HT-29 (cell line): Measurements from ENCODE around the gene TSHR. TPM values are rescaled to one million over a fixed set of nuclear protein-coding genes. Genes with fewer than 3 reads are reported as not detected.
A peak's percentile ranks its signal among the peaks of the same experiment; 100 is the strongest.
"Not testable (repeated sequence)": the region's sequence is repeated elsewhere in the genome, so short reads cannot be mapped to it uniquely, and the experiment has no call there.

Experiments used
- DNase-seq: peaks from one replicate; pipeline ENCODE4 v3.0.0-alpha.2; 2015; ENCODE audit warnings: low spot score
- total RNA-seq: library from RNA; depleted of rRNA; stranded (reverse); fragments of >200 nt; shearing (Covaris generic); gene quantifications from 2 replicates; pipeline ENCODE4 v1.2.3, GENCODE V29; 2014; rRNA removed

Gene TSHR
- total RNA-seq = not detected in 2 replicates

DNA sequence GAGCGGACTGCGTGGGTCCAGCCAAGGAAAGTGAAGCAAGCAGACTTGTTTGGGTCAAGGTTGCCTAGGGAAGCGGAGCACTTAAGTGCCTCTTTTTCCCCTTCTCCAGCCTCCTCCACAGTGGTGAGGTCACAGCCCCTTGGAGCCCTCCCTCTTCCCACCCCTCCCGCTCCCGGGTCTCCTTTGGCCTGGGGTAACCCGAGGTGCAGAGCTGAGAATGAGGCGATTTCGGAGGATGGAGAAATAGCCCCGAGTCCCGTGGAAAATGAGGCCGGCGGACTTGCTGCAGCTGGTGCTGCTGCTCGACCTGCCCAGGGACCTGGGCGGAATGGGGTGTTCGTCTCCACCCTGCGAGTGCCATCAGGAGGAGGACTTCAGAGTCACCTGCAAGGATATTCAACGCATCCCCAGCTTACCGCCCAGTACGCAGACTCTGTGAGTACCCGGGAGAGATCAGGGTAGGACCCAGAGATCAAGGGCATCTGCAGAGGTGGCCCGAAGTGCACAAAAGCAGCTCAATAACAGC, at the start of gene TSHR:
TSHR (plus strand) TSS at position 206 of the 526 bp plus-strand sequence; CDS start at position 266, 60 bp downstream.
- DNase-seq = no peak

- no peak for DNase-seq
These were observed 49.1 kb upstream of the TSHR start for GRCh38 chr14:80906336-80906735.

- no peak for DNase-seq
These were observed 48.5 kb upstream of the TSHR start for GRCh38 chr14:80906946-80907345.

GRCh38 chr14:80912013-80912412, 43.4 kb upstream of the TSHR start:
- not testable (repeated sequence) for DNase-seq

DNA sequence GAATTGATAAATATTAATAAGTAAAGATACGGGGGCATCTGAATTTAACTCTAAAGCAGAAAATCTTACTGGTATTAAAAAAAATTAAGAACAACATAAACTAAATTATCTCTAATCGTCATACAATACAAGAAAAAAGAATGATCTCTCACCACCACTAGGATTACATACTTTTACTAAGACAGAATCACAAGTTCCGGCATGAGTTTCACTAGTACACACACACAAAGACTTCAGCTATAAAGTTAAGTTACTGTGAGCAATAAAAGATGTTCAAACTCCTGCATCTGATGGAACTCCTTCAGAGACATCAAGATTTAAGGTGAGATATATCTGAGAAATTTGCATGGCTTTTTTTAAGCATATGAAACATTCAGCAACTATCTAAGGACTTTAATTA, 35.8 kb upstream of the TSHR start:
- no peak for DNase-seq

DNA sequence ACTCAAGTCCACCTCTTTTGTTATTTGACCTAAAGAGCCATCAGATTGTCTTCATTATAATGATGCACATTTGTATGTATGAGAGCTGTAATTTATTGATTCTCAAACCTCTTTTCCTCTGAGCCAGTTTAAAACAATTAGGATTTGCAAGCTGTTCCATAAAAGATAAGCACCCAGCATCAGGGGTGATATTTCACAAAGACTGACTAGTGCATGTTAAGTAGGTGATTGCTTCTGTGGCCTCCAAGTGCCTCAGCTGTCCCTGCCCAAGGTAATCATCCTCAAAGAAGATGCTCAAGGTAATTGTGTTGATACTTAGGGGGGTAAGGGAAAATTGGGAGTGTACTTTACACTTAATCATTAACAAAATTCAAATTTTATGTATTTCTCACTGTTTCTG, 32.1 kb upstream of the TSHR start:
- no peak for DNase-seq

GRCh38 chr14:80924365-80925103, 30.9 kb upstream of the TSHR start:
- DNase-seq = no peak

GRCh38 chr14:80926397-80927082, 28.9 kb upstream of the TSHR start:
- DNase-seq = no peak

GRCh38 chr14:80927083-80927989, 28.1 kb upstream of the TSHR start:
- DNase-seq = no peak

DNA sequence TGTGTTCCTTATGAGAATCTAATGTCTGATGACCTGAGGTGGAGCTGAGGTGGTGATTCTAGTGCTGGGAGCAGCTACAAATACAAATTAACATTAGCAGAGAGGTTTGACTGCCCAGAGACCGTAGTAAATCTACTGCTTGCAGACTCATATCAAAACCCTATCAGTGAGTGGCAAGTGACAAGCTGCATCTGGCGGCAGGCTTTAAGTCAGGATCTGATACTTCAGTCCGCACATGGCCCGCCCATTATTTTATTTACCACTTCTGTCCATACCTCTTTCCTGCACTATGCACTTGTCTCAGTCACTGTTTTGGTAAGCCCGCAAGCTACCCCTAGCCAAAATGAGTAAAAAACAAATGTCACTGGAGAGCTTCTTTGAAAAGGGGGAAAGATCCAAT, 25.3 kb upstream of the TSHR start:
- no peak for DNase-seq

- DNase-seq = peak; percentile 5
These were observed 24.5 kb upstream of the TSHR start for GRCh38 chr14:80930836-80931389.

DNA sequence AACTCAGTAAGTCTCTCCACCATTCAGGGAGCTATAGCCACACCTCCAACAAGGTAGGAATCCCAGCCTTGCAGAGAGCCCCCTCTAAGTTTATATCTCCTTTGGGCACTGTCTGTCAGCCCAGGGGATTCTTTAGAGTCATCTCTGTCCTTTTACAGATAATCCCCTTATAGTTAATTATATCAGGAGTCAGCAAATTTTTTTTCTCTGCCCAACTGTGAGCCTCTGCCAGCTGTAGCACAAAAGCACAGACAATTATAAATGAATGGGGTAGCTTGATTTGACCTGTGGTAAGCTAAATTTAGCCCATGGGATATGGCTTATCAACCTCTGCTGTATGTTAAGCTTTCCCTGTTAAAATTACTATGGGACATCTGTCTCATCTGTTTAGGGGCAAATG, 22.1 kb upstream of the TSHR start:
- DNase-seq = no peak

GRCh38 chr14:80933686-80934085, 21.7 kb upstream of the TSHR start:
- no peak for DNase-seq

DNA sequence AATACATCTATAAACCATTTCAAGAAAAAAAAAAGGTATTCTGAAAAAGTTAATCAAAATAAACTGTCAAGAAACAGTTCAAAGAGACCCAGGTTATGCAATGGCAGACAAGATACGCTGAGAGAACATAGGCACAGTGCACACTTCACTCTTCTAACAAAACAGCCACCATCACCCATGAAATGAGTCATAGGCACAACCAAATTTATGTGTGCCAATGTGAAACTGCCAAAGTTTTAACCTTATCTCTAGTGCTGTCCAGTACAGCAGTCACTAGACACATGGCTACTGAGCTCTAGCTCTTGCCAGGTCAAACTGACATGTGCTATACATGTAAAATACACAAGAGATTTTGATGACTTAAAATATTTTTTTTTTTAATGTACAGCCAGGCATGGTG, 15.3 kb upstream of the TSHR start:
- no peak for DNase-seq

- DNase-seq = peak; percentile 88
These were observed 13.9 kb upstream of the TSHR start, which contains the start of gene CEP128 for GRCh38 chr14:80941241-80942185. Gene CEP128 (minus strand): TSS chr14:80941738.

- DNase-seq = no peak
These were observed 13.2 kb upstream of the TSHR start for GRCh38 chr14:80942191-80942600.

- no peak for DNase-seq
These were observed 10.4 kb upstream of the TSHR start for GRCh38 chr14:80944861-80945617.

- DNase-seq = no peak
These were observed 9.2 kb upstream of the TSHR start for GRCh38 chr14:80946187-80946586.

DNA sequence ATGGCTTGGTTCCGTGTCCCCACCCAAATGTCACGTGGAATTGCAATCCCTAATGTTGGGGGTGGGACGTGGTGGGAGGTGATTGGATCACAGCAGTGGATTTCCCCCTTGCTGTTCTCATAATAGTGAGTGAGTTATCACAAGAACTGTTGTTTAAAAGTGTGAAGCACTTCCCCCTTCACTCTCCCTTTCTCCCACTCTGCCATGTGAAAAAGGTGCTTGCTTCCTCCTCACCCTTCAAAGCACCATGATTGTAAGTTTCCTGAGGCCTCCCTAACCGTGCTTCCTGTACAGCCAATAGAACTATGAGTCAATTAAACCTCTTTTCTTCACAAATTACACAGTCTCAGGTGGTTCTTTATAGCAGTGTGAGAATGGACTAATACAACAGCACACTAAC, 8.6 kb upstream of the TSHR start:
- no peak for DNase-seq

DNA sequence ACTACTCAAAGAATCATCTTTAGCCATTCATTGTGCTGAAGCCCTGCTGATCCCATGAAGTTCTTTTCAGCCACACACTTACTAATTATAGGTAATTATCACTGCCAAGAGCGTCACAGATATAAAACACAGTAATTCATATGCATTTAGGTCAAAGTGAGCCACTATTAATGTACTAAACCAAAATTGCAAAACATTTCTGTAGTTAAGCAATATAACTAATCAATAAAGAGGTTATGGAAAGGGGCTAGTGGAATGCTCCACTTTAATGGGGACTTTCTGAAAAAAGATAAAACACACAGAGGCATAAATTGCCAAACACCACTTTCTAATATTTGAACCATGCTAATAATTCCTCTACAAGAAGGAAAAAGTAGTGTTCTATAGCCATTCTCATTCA, 7.1 kb upstream of the TSHR start:
- DNase-seq = no peak
